Subcutaneous adipose tissue (tissue), 4 donors: Measurements from ENCODE around the gene NT5DC4. TPM values are rescaled to one million over a fixed set of nuclear protein-coding genes. Genes with fewer than 3 reads are reported as not detected.

ENCODE experiments used
- total RNA-seq, 4 donors: library from RNA; depleted of rRNA; stranded (reverse); fragments of >200 nt; gene quantifications; one replicate each; pipeline ENCODE4 v1.1.0, GENCODE V29; 2016
- TF ChIP-seq, protein P1 (sequence below): fragments of 450-650 bp; IDR thresholded peaks from one replicate; pipeline ENCODE4 v1.5.1; 2016; ENCODE audit warnings: low read depth, mild to moderate bottlenecking, control low read depth, antibody characterized with exemption, moderate library complexity

NT5DC4 gene
- not detected for total RNA-seq

DNA sequence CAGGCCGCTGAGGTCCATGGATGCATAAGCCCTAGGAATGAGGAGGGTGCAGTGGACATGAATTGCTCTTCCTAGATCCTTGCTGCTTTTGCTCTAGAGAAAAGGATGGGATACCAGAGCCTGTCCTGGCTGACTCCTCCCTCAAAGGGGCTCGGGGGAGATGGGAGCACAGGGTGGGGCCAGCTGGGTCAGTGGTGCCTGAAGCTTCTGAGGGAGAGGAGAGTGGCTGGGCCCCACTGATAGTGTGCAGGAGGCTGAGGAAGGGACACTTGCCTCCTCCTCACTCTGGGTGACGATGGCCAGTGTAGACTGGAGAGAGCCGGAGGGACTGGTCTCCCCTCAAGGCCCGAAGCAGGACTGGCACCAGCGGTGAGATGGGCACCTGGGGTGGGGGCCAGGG is at the start of gene NT5DC4:
TSS of gene NT5DC4 (plus strand) at position 236 of the 400 bp plus-strand sequence. CDS start at position 296, 60 bp downstream.
- TF ChIP-seq, protein P1, sequence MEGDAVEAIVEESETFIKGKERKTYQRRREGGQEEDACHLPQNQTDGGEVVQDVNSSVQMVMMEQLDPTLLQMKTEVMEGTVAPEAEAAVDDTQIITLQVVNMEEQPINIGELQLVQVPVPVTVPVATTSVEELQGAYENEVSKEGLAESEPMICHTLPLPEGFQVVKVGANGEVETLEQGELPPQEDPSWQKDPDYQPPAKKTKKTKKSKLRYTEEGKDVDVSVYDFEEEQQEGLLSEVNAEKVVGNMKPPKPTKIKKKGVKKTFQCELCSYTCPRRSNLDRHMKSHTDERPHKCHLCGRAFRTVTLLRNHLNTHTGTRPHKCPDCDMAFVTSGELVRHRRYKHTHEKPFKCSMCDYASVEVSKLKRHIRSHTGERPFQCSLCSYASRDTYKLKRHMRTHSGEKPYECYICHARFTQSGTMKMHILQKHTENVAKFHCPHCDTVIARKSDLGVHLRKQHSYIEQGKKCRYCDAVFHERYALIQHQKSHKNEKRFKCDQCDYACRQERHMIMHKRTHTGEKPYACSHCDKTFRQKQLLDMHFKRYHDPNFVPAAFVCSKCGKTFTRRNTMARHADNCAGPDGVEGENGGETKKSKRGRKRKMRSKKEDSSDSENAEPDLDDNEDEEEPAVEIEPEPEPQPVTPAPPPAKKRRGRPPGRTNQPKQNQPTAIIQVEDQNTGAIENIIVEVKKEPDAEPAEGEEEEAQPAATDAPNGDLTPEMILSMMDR = no peak

DNA sequence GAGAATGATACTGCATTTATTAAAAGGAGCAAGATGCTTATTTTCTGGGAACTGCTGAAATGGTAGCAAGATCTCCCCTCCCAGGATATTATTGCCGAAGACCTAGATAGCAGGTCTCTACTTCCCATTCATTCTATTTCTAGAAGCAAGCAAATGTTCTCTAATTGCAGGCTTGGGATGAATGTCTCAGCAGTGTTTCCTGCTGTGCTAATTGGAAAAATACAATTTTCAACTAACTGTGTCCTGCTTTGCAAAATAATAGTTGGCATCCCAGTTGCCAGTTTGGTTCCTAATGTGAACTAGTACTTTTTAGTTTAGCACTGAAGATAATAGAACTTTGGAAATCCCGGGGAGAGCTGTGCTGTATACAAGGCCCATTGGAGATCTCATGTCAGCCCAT is 49.0 kb upstream of the NT5DC4 start:
- TF ChIP-seq, protein P1 = no peak

DNA sequence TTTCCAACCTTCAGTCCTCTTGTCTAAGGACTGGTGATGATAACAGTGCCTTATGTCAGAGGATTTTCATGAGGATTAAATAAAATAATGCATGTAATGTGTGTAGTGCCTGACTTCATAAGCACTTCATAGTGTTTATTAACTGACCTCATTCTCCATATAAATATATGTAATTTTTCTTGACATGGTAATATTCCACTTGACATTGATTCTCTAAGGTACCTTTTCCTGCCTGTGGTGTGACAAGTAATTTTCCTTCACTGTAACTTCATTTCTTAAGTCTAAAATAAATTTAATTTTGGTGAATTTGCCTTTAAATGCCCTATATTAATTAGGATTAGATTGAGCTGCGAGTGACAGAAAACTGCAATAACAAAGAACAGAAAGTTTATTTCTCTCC is 47.8 kb upstream of the NT5DC4 start:
- TF ChIP-seq, protein P1 = no peak

DNA sequence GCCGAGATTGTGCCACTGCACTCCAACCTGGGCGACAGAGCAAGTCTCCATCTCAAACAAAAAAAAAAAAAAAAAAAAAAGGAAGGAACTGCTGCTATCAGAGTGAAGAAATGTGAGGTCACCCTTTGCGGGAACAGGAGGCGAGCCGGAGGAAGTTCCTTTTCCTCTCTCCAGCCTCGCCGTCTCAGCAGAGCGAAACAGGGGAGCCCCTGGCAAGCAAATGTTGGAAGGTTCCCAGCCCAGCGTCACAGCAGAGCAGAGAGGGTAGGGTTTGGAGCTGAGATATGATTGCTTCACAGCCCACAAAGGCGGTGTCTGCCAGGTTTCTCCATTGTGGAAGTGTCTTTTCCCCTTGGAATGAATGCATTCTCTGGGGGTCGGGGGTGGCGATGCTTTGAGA is 46.6 kb upstream of the NT5DC4 start:
- TF ChIP-seq, protein P1 = no peak

DNA sequence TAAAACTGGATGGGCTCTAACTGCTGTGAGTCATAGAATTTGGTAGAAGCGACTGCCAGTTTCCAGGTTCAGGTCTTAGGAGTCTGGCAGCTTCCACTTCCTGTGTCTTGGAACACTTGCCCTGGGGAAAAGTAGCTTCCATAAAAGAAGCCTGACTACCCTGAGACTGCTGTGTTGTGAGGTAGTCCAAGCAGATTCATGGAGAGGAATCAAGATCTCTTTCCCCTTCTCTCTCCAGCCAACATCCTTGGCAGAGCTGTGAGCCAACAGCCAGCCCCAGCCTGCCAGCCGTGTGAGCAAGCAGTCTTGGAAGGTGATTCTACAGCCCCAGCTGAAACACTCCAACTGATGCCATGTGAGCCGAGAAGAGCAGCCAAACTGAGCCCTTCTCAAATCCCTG is 41.3 kb upstream of the NT5DC4 start:
- TF ChIP-seq, protein P1 = no peak

DNA sequence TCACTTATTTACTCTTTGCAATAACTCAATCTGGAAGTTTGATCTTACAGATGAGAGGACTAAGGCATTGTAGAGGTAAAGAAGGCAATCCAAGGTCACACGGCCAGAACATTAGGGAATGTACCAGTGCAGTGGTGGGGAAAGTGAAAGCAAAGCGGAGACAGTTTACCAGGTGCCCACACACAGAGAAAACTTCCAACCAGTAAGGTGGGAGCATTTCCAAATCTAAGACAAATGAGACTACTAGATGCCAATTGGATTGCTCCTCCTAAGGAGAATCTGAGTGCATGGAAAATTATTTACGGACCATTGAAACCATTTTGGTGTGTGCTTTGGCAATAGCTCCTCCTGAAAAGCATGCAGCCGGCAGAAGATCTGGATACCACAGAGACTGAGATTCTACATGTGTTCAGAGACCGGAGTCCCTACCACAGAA is 40.1 kb upstream of the NT5DC4 start:
- TF ChIP-seq, protein P1 = no peak

DNA sequence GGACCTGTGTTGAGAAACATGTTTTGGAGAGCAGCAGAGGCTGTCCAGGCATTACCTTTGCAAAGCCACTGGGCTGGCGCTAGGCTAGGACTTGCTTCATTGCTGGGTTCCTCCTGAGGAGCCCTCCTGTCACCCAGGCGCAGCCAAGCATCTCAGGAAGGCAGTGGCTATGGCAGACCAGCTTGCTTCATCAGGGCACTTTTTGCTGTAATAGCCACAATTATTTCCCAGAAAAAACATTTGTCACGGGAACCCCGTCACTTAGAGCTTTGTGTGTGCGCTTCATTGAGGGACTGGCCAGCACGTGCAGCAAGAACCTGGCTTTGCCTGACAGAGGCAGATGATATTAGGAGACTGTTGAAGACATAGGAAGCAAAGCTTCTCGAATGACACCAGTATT is 38.7 kb upstream of the NT5DC4 start:
- TF ChIP-seq, protein P1 = no peak
